HepG2 (cell line): Measurements from ENCODE around the gene CDHR4. TPM values are rescaled to one million over a fixed set of nuclear protein-coding genes. Genes with fewer than 3 reads are reported as not detected.

Experiments used
- GATAD2A ChIP-seq: IDR thresholded peaks from 2 replicates; pipeline ENCODE4 v1.6.1; 2016
- HIVEP1 ChIP-seq: sonication (generic); formaldehyde crosslinking; IDR thresholded peaks from 2 replicates; pipeline ENCODE4 v1.4.0; 2020; ENCODE audit warnings: mild to moderate bottlenecking, missing genetic modification reagents
- HOXA3 ChIP-seq: sonication (generic); formaldehyde crosslinking; IDR thresholded peaks from 2 replicates; pipeline ENCODE4 v1.5.0; 2020; ENCODE audit warnings: missing genetic modification reagents
- KDM5B ChIP-seq: sonication (generic); formaldehyde crosslinking; IDR thresholded peaks from 2 replicates; pipeline ENCODE4 v1.4.0; 2020; ENCODE audit warnings: missing genetic modification reagents, mild to moderate bottlenecking, borderline replicate concordance
- NFKB2 ChIP-seq: sonication (generic); formaldehyde crosslinking; IDR thresholded peaks from 2 replicates; pipeline ENCODE4 v1.4.0; 2020; ENCODE audit warnings: missing genetic modification reagents, borderline replicate concordance
- PRDM15 ChIP-seq: sonication (generic); formaldehyde crosslinking; IDR thresholded peaks from 2 replicates; pipeline ENCODE4 v1.4.0; 2020; ENCODE audit warnings: missing genetic modification reagents
- RFXAP ChIP-seq: sonication (generic); formaldehyde crosslinking; IDR thresholded peaks from 2 replicates; pipeline ENCODE4 v1.4.0; 2020; ENCODE audit warnings: missing genetic modification reagents, borderline replicate concordance
- SIX1 ChIP-seq: sonication (generic); formaldehyde crosslinking; IDR thresholded peaks from 2 replicates; pipeline ENCODE4 v1.4.0; 2020; ENCODE audit warnings: missing genetic modification reagents, borderline replicate concordance
- ZNF543 ChIP-seq: sonication (generic); formaldehyde crosslinking; IDR thresholded peaks from 2 replicates; pipeline ENCODE4 v1.4.0; 2020; ENCODE audit warnings: mild to moderate bottlenecking, missing genetic modification reagents
- ZNF615 ChIP-seq: sonication (generic); formaldehyde crosslinking; IDR thresholded peaks from 2 replicates; pipeline ENCODE4 v1.5.0; 2020; ENCODE audit warnings: mild to moderate bottlenecking, missing genetic modification reagents, borderline replicate concordance
- ZNF83 ChIP-seq: sonication (generic); formaldehyde crosslinking; IDR thresholded peaks from 2 replicates; pipeline ENCODE4 v1.4.0; 2020; ENCODE audit warnings: missing genetic modification reagents, mild to moderate bottlenecking, borderline replicate concordance
- polyA plus RNA-seq, 8 experiments: library from polyadenylated mRNA; depleted of rRNA in 3 of 8; stranded (reverse) in 7 of 8; unstranded in 1 of 8; fragments of >200 nt; fragmentation: Illumina TruSeq in 4 of 8; extraction: Trizol in 4 of 8; gene quantifications; 2 replicates each; pipeline versions ENCODE4 v1.2.1 to v1.2.3, GENCODE V29; 2011 to 2016; ENCODE audit warnings: low read depth in 4 of 8, missing spikeins in 1 of 8, mixed read lengths in 1 of 8; ENCODE audit not compliant: insufficient read depth in 1 of 8
- total RNA-seq, 5 experiments: library from RNA; depleted of rRNA; stranded (reverse); fragments of >200 nt; fragmentation: Illumina TruSeq; extraction: Trizol; gene quantifications; 2 replicates each; pipeline ENCODE4 v1.2.3, GENCODE V29; 2016; ENCODE audit warnings: low read depth in 1 of 5
- TF ChIP-seq, protein P1 (sequence below): fragments of 450-650 bp; IDR thresholded peaks from 2 replicates; pipeline ENCODE4 v1.6.1; 2017; ENCODE audit warnings: mild to moderate bottlenecking
- TF ChIP-seq, protein P2 (sequence below): sonication (generic); formaldehyde crosslinking; IDR thresholded peaks from one replicate; pipeline ENCODE4 v1.5.1; 2020; ENCODE audit warnings: mild to moderate bottlenecking, missing genetic modification reagents; ENCODE audit errors: not compliant biosample characterization

The CDHR4 gene
- total and polyA plus RNA-seq, 2 of the 13 experiments (the other 11 are each of a cell fraction or from before 2014, with no cell fraction given) = 0.21 TPM; not detected in 1

- peak; percentile 55; the same call in 1 of the 2 replicates for TF ChIP-seq PRDM15 (CRISPR knock-in tag)
- peak; percentile 71 for TF ChIP-seq HIVEP1 (CRISPR knock-in tag)
- peak; percentile 95 for TF ChIP-seq HOXA3 (CRISPR knock-in tag)
- peak; percentile 80; the same call in 1 of the 2 replicates for TF ChIP-seq KDM5B
- TF ChIP-seq NFKB2 = peak; percentile 59; the same call in 1 of the 2 replicates
- TF ChIP-seq ZNF543 (CRISPR knock-in tag) = no peak
- TF ChIP-seq, protein P1, sequence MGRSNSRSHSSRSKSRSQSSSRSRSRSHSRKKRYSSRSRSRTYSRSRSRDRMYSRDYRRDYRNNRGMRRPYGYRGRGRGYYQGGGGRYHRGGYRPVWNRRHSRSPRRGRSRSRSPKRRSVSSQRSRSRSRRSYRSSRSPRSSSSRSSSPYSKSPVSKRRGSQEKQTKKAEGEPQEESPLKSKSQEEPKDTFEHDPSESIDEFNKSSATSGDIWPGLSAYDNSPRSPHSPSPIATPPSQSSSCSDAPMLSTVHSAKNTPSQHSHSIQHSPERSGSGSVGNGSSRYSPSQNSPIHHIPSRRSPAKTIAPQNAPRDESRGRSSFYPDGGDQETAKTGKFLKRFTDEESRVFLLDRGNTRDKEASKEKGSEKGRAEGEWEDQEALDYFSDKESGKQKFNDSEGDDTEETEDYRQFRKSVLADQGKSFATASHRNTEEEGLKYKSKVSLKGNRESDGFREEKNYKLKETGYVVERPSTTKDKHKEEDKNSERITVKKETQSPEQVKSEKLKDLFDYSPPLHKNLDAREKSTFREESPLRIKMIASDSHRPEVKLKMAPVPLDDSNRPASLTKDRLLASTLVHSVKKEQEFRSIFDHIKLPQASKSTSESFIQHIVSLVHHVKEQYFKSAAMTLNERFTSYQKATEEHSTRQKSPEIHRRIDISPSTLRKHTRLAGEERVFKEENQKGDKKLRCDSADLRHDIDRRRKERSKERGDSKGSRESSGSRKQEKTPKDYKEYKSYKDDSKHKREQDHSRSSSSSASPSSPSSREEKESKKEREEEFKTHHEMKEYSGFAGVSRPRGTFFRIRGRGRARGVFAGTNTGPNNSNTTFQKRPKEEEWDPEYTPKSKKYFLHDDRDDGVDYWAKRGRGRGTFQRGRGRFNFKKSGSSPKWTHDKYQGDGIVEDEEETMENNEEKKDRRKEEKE = no peak
- no peak for TF ChIP-seq ZNF83 (CRISPR knock-in tag)
- TF ChIP-seq SIX1 (CRISPR knock-in tag) = no peak
- TF ChIP-seq ZNF615 = 0 out of 2 replicates have a peak, but pooled peaks have one; percentile 70
- 0 out of 2 replicates have a peak, but pooled peaks have one; percentile 17 for TF ChIP-seq GATAD2A (CRISPR knock-in tag)
- TF ChIP-seq RFXAP (CRISPR knock-in tag) = peak; percentile 90
- TF ChIP-seq, protein P2, sequence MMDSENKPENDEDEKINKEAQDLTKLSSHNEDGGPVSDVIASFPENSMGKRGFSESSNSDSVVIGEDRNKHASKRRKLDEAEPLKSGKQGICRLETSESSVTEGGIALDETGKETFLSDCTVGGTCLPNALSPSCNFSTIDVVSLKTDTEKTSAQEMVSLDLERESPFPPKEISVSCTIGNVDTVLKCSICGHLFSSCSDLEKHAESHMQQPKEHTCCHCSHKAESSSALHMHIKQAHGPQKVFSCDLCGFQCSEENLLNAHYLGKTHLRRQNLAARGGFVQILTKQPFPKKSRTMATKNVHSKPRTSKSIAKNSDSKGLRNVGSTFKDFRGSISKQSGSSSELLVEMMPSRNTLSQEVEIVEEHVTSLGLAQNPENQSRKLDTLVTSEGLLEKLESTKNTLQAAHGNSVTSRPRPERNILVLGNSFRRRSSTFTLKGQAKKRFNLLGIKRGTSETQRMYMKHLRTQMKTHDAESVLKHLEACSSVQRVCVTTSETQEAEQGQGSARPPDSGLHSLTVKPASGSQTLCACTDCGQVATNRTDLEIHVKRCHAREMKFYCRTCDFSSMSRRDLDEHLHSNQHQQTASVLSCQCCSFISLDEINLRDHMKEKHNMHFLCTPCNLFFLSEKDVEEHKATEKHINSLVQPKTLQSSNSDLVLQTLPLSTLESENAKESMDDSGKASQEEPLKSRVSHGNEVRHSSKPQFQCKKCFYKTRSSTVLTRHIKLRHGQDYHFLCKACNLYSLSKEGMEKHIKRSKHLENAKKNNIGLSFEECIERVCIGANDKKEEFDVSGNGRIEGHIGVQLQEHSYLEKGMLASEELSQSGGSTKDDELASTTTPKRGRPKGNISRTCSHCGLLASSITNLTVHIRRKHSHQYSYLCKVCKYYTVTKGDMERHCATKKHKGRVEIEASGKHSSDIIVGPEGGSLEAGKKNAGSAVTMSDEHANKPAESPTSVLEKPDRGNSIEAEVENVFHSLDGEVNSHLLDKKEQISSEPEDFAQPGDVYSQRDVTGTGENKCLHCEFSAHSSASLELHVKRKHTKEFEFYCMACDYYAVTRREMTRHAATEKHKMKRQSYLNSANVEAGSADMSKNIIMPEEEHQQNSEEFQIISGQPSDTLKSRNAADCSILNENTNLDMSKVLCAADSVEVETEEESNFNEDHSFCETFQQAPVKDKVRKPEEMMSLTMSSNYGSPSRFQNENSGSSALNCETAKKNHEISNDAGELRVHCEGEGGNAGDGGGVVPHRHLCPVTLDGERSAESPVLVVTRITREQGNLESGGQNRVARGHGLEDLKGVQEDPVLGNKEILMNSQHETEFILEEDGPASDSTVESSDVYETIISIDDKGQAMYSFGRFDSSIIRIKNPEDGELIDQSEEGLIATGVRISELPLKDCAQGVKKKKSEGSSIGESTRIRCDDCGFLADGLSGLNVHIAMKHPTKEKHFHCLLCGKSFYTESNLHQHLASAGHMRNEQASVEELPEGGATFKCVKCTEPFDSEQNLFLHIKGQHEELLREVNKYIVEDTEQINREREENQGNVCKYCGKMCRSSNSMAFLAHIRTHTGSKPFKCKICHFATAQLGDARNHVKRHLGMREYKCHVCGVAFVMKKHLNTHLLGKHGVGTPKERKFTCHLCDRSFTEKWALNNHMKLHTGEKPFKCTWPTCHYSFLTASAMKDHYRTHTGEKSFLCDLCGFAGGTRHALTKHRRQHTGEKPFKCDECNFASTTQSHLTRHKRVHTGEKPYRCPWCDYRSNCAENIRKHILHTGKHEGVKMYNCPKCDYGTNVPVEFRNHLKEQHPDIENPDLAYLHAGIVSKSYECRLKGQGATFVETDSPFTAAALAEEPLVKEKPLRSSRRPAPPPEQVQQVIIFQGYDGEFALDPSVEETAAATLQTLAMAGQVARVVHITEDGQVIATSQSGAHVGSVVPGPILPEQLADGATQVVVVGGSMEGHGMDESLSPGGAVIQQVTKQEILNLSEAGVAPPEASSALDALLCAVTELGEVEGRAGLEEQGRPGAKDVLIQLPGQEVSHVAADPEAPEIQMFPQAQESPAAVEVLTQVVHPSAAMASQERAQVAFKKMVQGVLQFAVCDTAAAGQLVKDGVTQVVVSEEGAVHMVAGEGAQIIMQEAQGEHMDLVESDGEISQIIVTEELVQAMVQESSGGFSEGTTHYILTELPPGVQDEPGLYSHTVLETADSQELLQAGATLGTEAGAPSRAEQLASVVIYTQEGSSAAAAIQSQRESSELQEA = no peak
Measured at GRCh38 chr3:49786357-49787181, 13.1 kb downstream of the CDHR4 start, which contains the start of gene IP6K1 (continued).
